Smooth muscle cell (in vitro differentiated cells): ENCODE measurements around the gene AKT1. TPM values are rescaled to one million over a fixed set of nuclear protein-coding genes. Genes with fewer than 3 reads are reported as not detected.

ENCODE experiments used
- DNase-seq: peaks from one replicate; lab custom pipeline; 2025; ENCODE audit not compliant: unreplicated experiment; lab: John Stamatoyannopoulos, UW
- H2AFZ ChIP-seq: fragments of 200-600 bp; sonication (generic); 2 replicates; pipeline ENCODE4 v1.6.0; 2016; ENCODE audit warnings: antibody characterized with exemption, low read depth, mild to moderate bottlenecking
- H3F3A ChIP-seq: fragments of 200-600 bp; sonication (generic); 2 replicates; pipeline ENCODE4 v1.6.0; 2017; ENCODE audit warnings: antibody characterized with exemption, low read depth
- H3K27ac ChIP-seq: fragments of 200-600 bp; sonication (generic); 2 replicates; pipeline ENCODE4 v1.5.1; 2016; ENCODE audit warnings: low read depth, mild to moderate bottlenecking
- H3K27me3 ChIP-seq: fragments of 200-600 bp; sonication (generic); 2 replicates; pipeline ENCODE4 v1.6.1; 2016; ENCODE audit warnings: low read depth, mild to moderate bottlenecking
- H3K36me3 ChIP-seq: fragments of 200-600 bp; sonication (generic); 2 replicates; pipeline ENCODE4 v1.5.1; 2016; ENCODE audit warnings: low read depth
- H3K4me1 ChIP-seq: fragments of 200-600 bp; sonication (generic); 2 replicates; pipeline ENCODE4 v1.5.1; 2016; ENCODE audit warnings: low read depth
- H3K4me2 ChIP-seq: fragments of 200-600 bp; sonication (generic); 2 replicates; pipeline ENCODE4 v1.6.0; 2016; ENCODE audit warnings: mild to moderate bottlenecking
- H3K4me3 ChIP-seq: fragments of 200-600 bp; sonication (generic); 2 replicates; pipeline ENCODE4 v1.5.1; 2016; ENCODE audit warnings: mild to moderate bottlenecking
- H3K79me2 ChIP-seq: fragments of 200-600 bp; sonication (generic); 2 replicates; pipeline ENCODE4 v1.6.0; 2016; ENCODE audit warnings: low read depth, mild to moderate bottlenecking
- H3K9ac ChIP-seq: fragments of 200-600 bp; sonication (generic); 2 replicates; pipeline ENCODE4 v1.6.0; 2016; ENCODE audit warnings: low read depth
- H3K9me3 ChIP-seq: fragments of 200-600 bp; sonication (generic); replicated peaks from 2 replicates; pipeline ENCODE4 v1.5.1; 2016; ENCODE audit warnings: low read depth
- H4K20me1 ChIP-seq: fragments of 200-600 bp; sonication (generic); 2 replicates; pipeline ENCODE4 v1.6.0; 2016; ENCODE audit warnings: low read depth
- CTCF ChIP-seq: fragments of 200-600 bp; sonication (generic); IDR thresholded peaks from 2 replicates; pipeline ENCODE4 v1.5.1; 2017; ENCODE audit warnings: borderline replicate concordance, mild to moderate bottlenecking, antibody characterized with exemption; ENCODE audit not compliant: insufficient read depth, poor library complexity, severe bottlenecking
- WGBS: methylation state at CpG from one replicate; pipeline ENCODE4 v1.1.7; 2016; ENCODE audit warnings: low lambda C conversion rate; 5-methylcytosine and 5-hydroxymethylcytosine counted together
- polyA plus RNA-seq: library from polyadenylated mRNA; unstranded; fragments of >200 nt; fragmentation: Nextera tagmentation; extraction: Ambion mirVana; gene quantifications from 2 replicates; pipeline ENCODE4 v1.2.1, GENCODE V29; 2016
- total RNA-seq: library from RNA; depleted of rRNA; stranded (reverse); fragments of >200 nt; gene quantifications from 2 replicates; pipeline ENCODE4 v1.2.3, GENCODE V29; 2014

The AKT1 gene
- total and polyA plus RNA-seq, 2 experiments from 2014 or later = 99.9 to 189 TPM

- Histone ChIP-seq H4K20me1 (peaks cover 37% of the 10 kb centered on the region), H3K27ac (no peak overlapping the region), H3K27me3 (no peaks in the 10 kb centered on the region), H2AFZ (no peak overlapping the region), H3K4me2 (no peak overlapping the region), H3K9ac (no peak overlapping the region), H3K9me3 (no peaks in the 10 kb centered on the region), H3K79me2 (peaks cover 34% of the 10 kb centered on the region), H3K4me3 (no peak overlapping the region), H3F3A (peaks cover 23% of the 10 kb centered on the region), H3K36me3 (no peaks in the 10 kb centered on the region), H3K4me1 (peaks cover 31% of the 10 kb centered on the region)
- no peak for DNase-seq
- WGBS = 88% methylated on average over 6 of the region's 6 CpGs
- no peak for TF ChIP-seq CTCF
These were observed 1.1 kb upstream of the AKT1 start for GRCh38 chr14:104796687-104797081.

DNA sequence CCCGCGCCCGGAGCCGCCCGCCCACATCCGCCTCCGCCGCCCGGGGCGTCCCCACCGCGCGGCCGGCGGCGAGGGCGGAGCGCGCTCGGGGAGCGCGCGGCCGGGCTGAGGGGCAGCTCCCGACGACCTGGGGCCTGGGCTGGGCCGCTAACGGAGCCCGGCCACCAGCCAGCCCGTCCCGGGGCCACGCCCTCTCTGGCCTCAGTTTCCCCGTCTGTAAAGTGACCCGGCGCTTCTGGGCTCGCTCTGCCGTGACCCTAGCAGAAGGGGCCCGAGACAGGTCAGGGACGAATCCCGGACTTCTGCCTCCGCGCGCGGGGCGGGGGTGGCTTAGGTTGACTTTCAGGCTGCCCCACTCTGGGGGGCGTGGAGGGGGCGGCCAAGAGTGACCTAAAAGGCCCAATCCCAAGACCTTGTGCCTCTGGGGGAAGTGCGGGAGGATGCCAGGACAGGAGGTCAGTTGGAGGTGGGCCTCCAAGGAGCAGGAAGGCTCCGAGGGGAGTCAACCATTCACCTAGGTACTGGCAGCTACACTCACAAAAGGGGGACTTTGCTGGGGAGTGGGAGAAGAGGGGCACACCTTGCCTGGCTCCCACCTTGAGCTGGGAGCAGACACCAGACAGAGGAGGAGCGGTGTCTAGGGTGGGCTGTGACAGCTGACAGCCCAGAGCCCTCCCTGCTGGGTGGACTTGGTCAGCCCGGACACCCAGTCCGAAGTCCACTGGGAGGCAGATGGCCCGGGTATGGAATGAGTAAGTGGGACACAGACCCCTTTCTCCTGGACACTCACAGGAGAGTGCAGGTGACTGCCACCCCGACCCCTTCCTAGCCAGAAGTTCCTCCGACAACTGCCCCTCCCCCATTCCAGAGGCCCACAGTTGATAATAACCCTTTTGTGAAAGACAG is 486 bp upstream of the AKT1 start:
- Histone ChIP-seq H3K36me3 (no peaks in the 10 kb centered on the region), H3K4me2 (peak overlapping the region; percentile 87), H3K27ac (peak overlapping the region; percentile 38), H3K4me3 (peak overlapping the region; percentile 49), H3K27me3 (no peaks in the 10 kb centered on the region), H3K9ac (no peak overlapping the region), H3K79me2 (peaks cover 40% of the 10 kb centered on the region), H3K9me3 (no peaks in the 10 kb centered on the region), H3F3A (peaks cover 23% of the 10 kb centered on the region), H3K4me1 (peaks cover 25% of the 10 kb centered on the region), H2AFZ (no peak overlapping the region), H4K20me1 (peaks cover 38% of the 10 kb centered on the region)
- DNase-seq = no peak
- no peak for TF ChIP-seq CTCF
- WGBS = 36% methylated on average over 17 of the region's 55 CpGs

GRCh38 chr14:104794631-104794992 is 936 bp downstream of the AKT1 start:
- H3K4me2 ChIP-seq = peak overlapping the region; percentile 98
- peaks cover 54% of the 10 kb centered on the region for H3K79me2 ChIP-seq
- 8% methylated on average over 16 of the region's 16 CpGs for WGBS
- H3K9me3 ChIP-seq = no peaks in the 10 kb centered on the region
- H2AFZ ChIP-seq = no peak overlapping the region
- H3K27me3 ChIP-seq = no peaks in the 10 kb centered on the region
- H3K27ac ChIP-seq = peak overlapping the region; percentile 42
- TF ChIP-seq CTCF = no peak
- H3F3A ChIP-seq = peaks cover 17% of the 10 kb centered on the region
- peak overlapping the region; percentile 68 for H3K9ac ChIP-seq
- peaks cover 19% of the 10 kb centered on the region for H3K4me1 ChIP-seq
- DNase-seq = no peak
- H3K36me3 ChIP-seq = no peaks in the 10 kb centered on the region
- H3K4me3 ChIP-seq = peak overlapping the region; percentile 98
- H4K20me1 ChIP-seq = peaks cover 52% of the 10 kb centered on the region
